Measurements from ENCODE around the gene ZNF438. TPM values are rescaled to one million over a fixed set of nuclear protein-coding genes. Genes with fewer than 3 reads are reported as not detected.

ZNF438 gene
- total and polyA plus RNA-seq, 11 donors: 9.0 to 14.7 (median 13.2) TPM

DNA sequence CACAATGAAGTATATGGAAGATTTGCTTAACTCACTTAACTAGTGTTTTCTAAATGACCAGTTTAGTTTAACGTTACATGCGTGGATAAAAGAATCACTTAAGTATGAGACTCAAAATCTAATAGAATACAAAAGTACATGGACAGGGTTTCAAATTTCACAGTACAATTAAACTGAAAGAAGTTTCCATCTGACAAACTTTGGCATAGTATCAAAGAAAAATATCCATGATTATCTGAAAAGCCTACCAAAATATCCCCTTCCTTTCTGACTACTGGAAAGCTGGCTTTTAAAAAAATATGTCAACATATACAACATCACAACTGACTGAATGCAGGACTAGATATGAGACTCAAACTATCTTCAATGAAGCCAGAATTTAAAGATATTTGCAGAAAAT, 164.8 kb downstream of the ZNF438 start:
- Histone ChIP-seq H3K4me1 (peaks cover 0 to 37% (median 0%) of the 10 kb centered on the region in 12 donors), H3K27ac (no peak overlapping the region), H3K36me3 (peaks cover 0 to 8% (median 0%) of the 10 kb centered on the region in 9 donors), H3K9me3 (no peaks in the 10 kb centered on the region), H3K4me3 (no peak overlapping the region), H3K27me3 (no peaks in the 10 kb centered on the region)
- no peak for DNase-seq
- no peak for ATAC-seq
- intact Hi-C loops (cut with DNase I): no loop called here
- WGBS, 4 donors: 97 to 98% (median 98%) methylated on average over 2 of the region's 2 CpGs
- TF ChIP-seq, protein P1, sequence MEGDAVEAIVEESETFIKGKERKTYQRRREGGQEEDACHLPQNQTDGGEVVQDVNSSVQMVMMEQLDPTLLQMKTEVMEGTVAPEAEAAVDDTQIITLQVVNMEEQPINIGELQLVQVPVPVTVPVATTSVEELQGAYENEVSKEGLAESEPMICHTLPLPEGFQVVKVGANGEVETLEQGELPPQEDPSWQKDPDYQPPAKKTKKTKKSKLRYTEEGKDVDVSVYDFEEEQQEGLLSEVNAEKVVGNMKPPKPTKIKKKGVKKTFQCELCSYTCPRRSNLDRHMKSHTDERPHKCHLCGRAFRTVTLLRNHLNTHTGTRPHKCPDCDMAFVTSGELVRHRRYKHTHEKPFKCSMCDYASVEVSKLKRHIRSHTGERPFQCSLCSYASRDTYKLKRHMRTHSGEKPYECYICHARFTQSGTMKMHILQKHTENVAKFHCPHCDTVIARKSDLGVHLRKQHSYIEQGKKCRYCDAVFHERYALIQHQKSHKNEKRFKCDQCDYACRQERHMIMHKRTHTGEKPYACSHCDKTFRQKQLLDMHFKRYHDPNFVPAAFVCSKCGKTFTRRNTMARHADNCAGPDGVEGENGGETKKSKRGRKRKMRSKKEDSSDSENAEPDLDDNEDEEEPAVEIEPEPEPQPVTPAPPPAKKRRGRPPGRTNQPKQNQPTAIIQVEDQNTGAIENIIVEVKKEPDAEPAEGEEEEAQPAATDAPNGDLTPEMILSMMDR (IDR thresholded peaks at IDR 0.05): no peak
- no peak for TF ChIP-seq POLR2A (IDR thresholded peaks at IDR 0.05)

DNA sequence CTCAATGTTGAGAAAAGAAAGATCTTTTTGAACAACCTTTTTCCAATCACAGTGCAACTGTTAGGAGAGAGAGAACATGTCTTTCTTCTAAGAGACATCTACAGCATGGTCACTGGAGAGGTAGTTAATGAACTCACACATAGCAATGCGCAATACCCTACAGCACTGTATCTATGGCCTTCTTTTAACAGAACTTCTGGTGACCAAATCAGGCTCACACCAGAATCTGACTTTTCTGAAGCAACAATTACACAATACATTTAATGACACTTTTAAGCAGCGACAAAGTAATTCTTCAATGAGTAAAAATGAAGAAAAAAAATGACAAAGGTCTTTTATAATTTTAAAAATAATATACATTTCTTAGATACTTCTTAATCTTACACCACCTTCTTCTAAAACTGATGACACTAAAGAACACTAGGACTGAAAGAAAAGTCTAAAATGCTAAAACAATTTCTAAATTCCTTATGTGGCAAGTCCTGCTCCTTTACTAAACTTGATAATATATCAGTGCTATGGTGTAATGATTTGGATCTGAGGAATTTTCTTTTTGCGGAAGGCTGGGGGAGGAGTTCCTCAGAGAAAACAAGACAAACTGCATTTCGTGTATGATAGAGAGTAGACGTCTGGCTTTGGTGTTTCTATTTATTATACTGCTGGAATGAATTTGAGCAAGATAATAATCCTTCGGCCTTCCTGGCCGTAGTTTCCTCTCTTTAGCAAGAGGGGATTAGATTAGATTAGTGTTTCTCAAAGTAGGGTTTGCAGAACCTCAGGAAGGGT, 166.3 kb downstream of the ZNF438 start:
- no peaks in the 10 kb centered on the region for H3K9me3 ChIP-seq
- H3K27me3 ChIP-seq: no peaks in the 10 kb centered on the region
- peaks cover 0 to 8% (median 0%) of the 10 kb centered on the region in 9 donors for H3K36me3 ChIP-seq
- 47 to 64% (median 55%) methylated on average over 7 of the region's 7 CpGs for WGBS, 4 donors
- peaks cover 0 to 39% (median 0%) of the 10 kb centered on the region in 12 donors for H3K4me1 ChIP-seq
- no peak overlapping the region for H3K4me3 ChIP-seq
- TF ChIP-seq, protein P1 (IDR thresholded peaks at IDR 0.05): no peak
- no peak for TF ChIP-seq POLR2A (IDR thresholded peaks at IDR 0.05)
- ATAC-seq: peak in 1 of 4 donors; percentile 57
- H3K27ac ChIP-seq: peak overlapping the region in 1 of 12 donors; percentile 13
- DNase-seq: no peak
- intact Hi-C loops (cut with DNase I): no loop called here

DNA sequence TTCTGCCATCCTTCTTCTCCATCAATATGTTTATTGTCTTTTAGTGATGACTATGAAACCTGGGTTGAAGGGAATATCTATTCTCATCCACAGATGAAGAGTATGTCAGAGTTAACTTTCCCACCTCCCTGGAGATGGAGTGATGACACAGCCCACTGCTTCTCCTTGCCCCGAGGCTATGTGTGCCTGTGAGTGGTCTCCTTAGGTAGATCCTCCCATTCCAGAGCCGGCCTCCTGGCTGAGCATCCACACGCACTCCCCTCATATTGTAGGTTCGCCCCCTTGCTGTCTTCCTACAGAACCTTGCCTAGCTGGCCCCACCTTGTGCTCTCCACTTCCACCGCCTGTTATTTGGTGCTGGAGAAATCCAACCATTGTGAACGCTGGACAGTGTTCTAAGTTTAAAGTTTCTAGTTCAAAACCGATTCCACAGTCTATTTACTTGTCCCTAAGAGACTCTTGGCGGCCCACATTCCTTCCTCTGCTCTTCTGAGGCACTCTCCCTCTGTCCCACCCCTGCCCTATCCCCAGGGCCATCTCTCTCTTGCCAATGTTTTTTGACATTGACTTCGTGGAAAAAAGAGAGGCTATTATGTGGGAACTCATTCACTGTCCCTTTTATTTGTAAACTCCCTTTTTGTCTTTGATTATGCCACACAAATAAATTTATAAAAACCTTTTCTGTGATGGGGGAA, 168.0 kb downstream of the ZNF438 start:
- no peaks in the 10 kb centered on the region for H3K9me3 ChIP-seq
- H3K4me1 ChIP-seq: peaks cover 0 to 50% (median 7%) of the 10 kb centered on the region in 12 donors
- DNase-seq (no peak), ATAC-seq (peak in 2 of 4 donors; percentile 33 to 36)
- H3K4me3 ChIP-seq: no peak overlapping the region
- peaks cover 0 to 2% (median 0%) of the 10 kb centered on the region in 9 donors for H3K36me3 ChIP-seq
- TF ChIP-seq, protein P1 (IDR thresholded peaks at IDR 0.05): no peak
- no peak for TF ChIP-seq POLR2A (IDR thresholded peaks at IDR 0.05)
- 79 to 88% (median 82%) methylated on average over 9 of the region's 9 CpGs for WGBS, 4 donors
- no peaks in the 10 kb centered on the region for H3K27me3 ChIP-seq
- H3K27ac ChIP-seq: peak overlapping the region in 4 of 12 donors; percentile 22 to 69 (median 25)
- intact Hi-C loops (cut with DNase I): no loop called here

DNA sequence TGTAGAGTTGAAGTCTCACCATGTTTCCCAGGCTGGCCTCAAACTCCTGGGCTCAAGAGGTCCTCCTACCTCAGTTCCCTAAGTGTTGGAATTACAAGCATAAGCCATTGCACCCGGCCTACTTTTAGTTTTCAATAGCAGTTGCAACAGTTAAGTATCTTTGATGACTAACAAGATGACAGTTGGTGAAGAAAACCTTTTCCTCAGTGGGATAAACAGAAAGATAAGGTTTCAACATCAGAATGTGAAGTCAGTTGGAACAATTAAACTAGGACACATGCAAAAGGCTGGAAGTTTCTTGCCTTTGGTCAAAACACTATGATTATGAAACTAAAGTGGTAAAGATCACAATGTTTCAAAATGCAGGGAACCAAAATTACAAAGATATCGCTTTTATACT, 169.2 kb downstream of the ZNF438 start:
- DNase-seq (no peak), ATAC-seq (peak in 1 of 4 donors; percentile 28)
- Histone ChIP-seq H3K27me3 (no peaks in the 10 kb centered on the region), H3K9me3 (no peaks in the 10 kb centered on the region), H3K27ac (peak overlapping the region in 4 of 12 donors; percentile 4 to 22 (median 13)), H3K4me1 (peaks cover 0 to 62% (median 19%) of the 10 kb centered on the region in 12 donors), H3K36me3 (no peaks in the 10 kb centered on the region), H3K4me3 (no peak overlapping the region)
- WGBS, 4 donors: 79 to 85% (median 79%) methylated on average over 2 of the region's 2 CpGs
- intact Hi-C loops (cut with DNase I): no loop called here
- TF ChIP-seq POLR2A (IDR thresholded peaks at IDR 0.05): no peak
- TF ChIP-seq, protein P1 (IDR thresholded peaks at IDR 0.05): no peak
